Vagina (tissue), 2 donors: ENCODE measurements around the gene CPZ.

Experiments used
- CTCF ChIP-seq, 3 experiments: fragments of 450-650 bp in 2 of 3; fragments of 200-600 bp in 1 of 3; sonication (generic) in 1 of 3; IDR thresholded peaks; one replicate each; pipeline ENCODE4 v1.5.1; 2017 to 2019; ENCODE audit warnings: antibody characterized with exemption in 3 of 3, mild to moderate bottlenecking in 2 of 3, moderate library complexity in 2 of 3
- POLR2A ChIP-seq, 2 donors: fragments of 450-650 bp; IDR thresholded peaks; one replicate each; pipeline ENCODE4 v1.6.1; 2017; ENCODE audit warnings: antibody characterized with exemption in 2 of 2, mild to moderate bottlenecking in 2 of 2, moderate library complexity in 2 of 2
- POLR2AphosphoS5 ChIP-seq, 2 donors: sonication (generic); formaldehyde crosslinking; IDR thresholded peaks; one replicate each; pipeline ENCODE4 v1.9.0; 2017; ENCODE audit warnings: antibody characterized with exemption in 2 of 2, mild to moderate bottlenecking in 2 of 2, low read depth in 1 of 2; ENCODE audit not compliant: insufficient read depth in 1 of 2

GRCh38 chr4:8546766-8547107 lies 45.8 kb upstream of the CPZ start:
- TF ChIP-seq POLR2AphosphoS5 (IDR thresholded peaks at IDR 0.05; ENCODE audit: insufficient read depth in 1 of 2, low read depth in 1 of 2), result no peak
- TF ChIP-seq CTCF (IDR thresholded peaks at IDR 0.05), result no peak
- no peak for TF ChIP-seq POLR2A (IDR thresholded peaks at IDR 0.05)
